NCI-H1417 (cell line): ENCODE results near the gene ANTXR2.
"Not testable (repeated sequence)": the region's sequence is repeated elsewhere in the genome, so short reads cannot be mapped to it uniquely, and the experiment has no call there.

ENCODE experiments used
- DNase-seq, 3 experiments: peaks; one replicate each; lab custom pipeline; 2025; lab: John Stamatoyannopoulos, UW

Gene ANTXR2

GRCh38 chr4:79915246-79915645 is 157.8 kb downstream of the ANTXR2 start:
- no peak for DNase-seq

GRCh38 chr4:79913581-79913980 is 159.4 kb downstream of the ANTXR2 start:
- DNase-seq = no peak

- no peak for DNase-seq
These were observed 166.0 kb downstream of the ANTXR2 start for GRCh38 chr4:79907001-79907400.

- no peak for DNase-seq
These were observed 166.7 kb downstream of the ANTXR2 start for GRCh38 chr4:79906303-79906702.

GRCh38 chr4:79905212-79905611 is 167.8 kb downstream of the ANTXR2 start:
- DNase-seq = no peak

- no peak for DNase-seq
These were observed 168.7 kb downstream of the ANTXR2 start for GRCh38 chr4:79904331-79904730.

- no peak for DNase-seq
These were observed 172.8 kb downstream of the ANTXR2 start for GRCh38 chr4:79900182-79900581.

- no peak for DNase-seq
These were observed 173.5 kb downstream of the ANTXR2 start for GRCh38 chr4:79899481-79899880.

GRCh38 chr4:79898055-79898454 is 175.0 kb downstream of the ANTXR2 start:
- DNase-seq = no peak

- DNase-seq = no peak
These were observed 175.9 kb downstream of the ANTXR2 start for GRCh38 chr4:79897174-79897573.

GRCh38 chr4:79893456-79893855 is 179.6 kb downstream of the ANTXR2 start:
- no peak for DNase-seq

- not testable (repeated sequence) for DNase-seq
These were observed 184.0 kb downstream of the ANTXR2 start for GRCh38 chr4:79889026-79889425.

- no peak for DNase-seq
These were observed 186.5 kb downstream of the ANTXR2 start for GRCh38 chr4:79886557-79886956.

GRCh38 chr4:79886021-79886420 is 187.0 kb downstream of the ANTXR2 start:
- no peak for DNase-seq

- DNase-seq = peak in 1 of 3 experiments; percentile 16
These were observed 189.7 kb downstream of the ANTXR2 start for GRCh38 chr4:79883290-79883689.

- DNase-seq = no peak
These were observed 190.2 kb downstream of the ANTXR2 start for GRCh38 chr4:79882806-79883205.

GRCh38 chr4:79881407-79881806 is 191.6 kb downstream of the ANTXR2 start:
- DNase-seq = no peak

- DNase-seq = no peak
These were observed 195.5 kb downstream of the ANTXR2 start for GRCh38 chr4:79877511-79877910.

GRCh38 chr4:79875344-79875899 is 197.6 kb downstream of the ANTXR2 start:
- DNase-seq = no peak

GRCh38 chr4:79874197-79874596 is 198.8 kb downstream of the ANTXR2 start:
- no peak for DNase-seq

- DNase-seq = no peak
These were observed 200.3 kb downstream of the ANTXR2 start for GRCh38 chr4:79872738-79873137.

GRCh38 chr4:79871961-79872360 is 201.1 kb downstream of the ANTXR2 start:
- DNase-seq = no peak

- peak in 2 of 3 experiments; percentile 60 to 61 for DNase-seq
These were observed 203.3 kb downstream of the ANTXR2 start for GRCh38 chr4:79869597-79870237.

GRCh38 chr4:79865201-79865597 is 207.8 kb downstream of the ANTXR2 start:
- DNase-seq = no peak
